Globus pallidus (tissue), 1 donor: Measurements from ENCODE around the gene MAPKBP1.
"Not testable (repeated sequence)": the region's sequence is repeated elsewhere in the genome, so short reads cannot be mapped to it uniquely, and the experiment has no call there.

Experiments used
- DNase-seq: peaks from one replicate; pipeline ENCODE4 v3.0.0-alpha.2; 2015; ENCODE audit warnings: low spot score

Gene MAPKBP1

DNA sequence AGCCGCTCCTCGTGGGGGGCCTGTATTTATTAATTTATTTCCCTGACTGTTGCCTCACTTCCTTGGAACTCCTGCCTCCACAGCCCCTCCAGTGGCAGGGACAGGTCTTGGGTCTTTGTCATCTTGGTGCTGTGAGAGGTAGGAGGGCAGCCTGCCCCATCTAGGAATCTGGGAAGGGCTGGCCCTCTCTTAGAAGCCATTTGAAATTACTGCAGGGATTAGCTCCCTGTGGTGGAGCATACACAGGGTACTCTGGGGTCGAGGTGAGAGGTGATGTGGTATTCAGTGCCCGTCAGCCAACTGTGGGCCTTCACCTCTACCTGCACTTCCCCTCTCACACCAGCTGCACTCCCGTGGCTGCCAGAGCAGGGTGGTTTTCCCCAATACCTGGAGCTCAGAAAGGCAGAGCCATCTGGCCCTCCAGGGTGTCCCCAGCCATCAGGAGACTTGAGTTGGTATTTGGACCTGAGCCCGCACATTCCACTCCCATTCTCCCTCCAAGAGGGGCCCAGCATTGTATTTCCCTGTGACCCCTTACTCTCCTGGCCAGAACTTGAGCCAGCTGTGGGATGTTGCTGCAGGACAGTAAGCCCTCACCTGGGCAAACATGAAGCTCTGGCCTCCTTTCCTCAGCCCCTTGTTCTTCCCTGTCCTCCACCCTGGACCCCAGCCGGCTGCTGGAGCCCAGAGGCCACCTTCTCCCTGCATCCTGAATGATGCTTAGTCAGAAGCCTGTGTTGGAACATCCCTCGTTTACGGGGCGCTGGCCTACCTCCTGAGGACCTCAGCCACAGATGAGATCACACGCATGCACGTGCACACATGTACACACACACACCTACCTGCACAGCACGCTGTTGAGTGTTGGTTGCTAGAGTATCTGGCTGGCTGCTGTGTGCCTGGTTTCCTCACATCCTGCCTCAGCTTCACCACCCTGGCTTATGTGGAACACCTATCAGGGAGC is 51.6 kb downstream of the MAPKBP1 start:
- no peak for DNase-seq

DNA sequence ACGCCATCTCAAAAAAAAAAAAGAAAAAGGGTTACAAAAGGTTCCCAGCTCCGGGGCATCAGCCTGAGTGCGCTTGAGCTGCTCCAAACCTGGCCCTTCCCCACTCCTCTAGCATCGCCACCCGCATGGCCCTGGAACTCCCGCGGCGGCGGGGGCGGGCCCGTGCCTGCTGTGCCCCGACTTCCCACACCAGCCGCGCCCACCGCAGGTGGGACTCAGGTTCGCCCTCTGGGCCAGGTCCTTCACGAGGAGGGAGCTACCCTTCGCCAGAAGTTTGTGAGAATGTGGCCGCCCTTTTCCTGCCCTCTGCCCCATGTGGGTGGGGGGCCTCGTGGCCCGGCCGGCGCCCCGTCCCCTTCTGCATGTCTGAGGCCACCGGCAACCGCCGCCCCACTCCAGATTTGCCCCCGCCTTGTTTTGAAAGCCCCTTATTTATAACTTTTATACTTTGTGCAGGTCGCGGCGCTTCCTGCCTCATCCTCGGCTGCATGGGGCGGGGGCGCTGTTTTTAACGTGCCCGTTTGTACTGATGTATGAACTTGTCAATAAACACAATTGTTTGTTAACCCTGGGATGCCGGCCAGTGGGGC is 53.1 kb downstream of the MAPKBP1 start:
- no peak for DNase-seq

DNA sequence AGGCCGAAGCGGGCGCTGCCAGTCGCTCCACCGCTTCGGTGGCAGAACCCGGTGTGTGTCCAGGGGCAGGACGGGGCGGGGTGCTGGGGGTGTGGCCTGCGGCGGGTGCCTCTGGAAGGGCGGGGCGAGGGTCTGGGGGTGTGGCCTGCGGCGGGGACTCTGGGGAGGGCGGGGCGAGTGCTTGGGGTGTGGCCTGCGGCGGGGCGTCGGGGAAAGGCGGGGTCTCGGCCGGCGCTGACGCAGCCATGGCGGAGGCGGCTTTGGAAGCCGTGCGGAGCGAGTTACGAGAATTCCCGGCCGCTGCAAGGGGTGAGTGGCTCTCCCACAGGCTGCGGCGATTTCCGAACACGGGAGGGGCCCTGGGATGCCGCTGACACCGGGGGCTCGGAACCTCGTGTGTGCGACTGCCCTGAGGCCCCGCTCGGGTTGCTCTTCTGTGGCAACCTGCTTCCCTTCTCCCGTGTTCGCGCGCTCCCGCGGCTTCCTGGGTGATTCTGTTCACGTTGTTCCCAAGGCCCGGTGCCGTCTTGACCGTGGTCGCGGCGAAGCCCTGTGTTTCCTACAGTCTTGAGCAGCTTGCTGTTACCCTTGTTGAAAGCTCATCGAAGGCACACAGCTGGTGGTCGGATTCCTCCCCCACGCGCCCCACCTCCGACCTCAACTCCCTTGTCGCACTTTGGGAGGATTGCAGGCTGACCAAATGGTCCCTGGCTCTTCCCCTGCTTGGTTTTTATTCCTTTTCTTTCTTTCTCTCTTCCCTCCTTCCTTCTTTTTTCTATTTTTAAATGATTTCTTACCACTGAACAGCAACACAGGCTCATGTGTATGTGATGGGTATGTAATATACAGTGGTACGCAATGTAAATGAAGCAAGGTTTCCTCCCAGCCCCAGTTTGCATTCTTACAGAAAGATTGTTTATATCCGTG is 53.9 kb downstream of the MAPKBP1 start, which contains the start of gene JMJD7:
Gene JMJD7 (plus strand): TSS at position 213 of the 927 bp plus-strand sequence. CDS start 33 bp downstream, at position 246.
- peak; percentile 89 for DNase-seq

DNA sequence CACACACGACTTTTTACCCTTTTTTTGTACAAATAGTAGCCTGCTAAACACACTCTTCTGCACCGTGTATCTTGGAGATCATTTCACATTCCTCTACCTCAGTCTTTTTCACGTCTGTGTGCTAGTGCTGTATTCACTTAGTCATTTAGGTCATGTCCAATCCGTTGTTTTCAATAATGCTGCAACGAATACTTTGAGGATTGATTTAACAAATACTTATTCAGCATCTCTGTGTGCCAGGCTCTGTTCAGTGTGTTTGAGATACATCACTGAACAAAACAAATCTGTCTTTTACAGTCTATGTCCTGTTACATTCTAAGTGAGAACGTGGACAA is 54.5 kb downstream of the MAPKBP1 start:
- no peak for DNase-seq

DNA sequence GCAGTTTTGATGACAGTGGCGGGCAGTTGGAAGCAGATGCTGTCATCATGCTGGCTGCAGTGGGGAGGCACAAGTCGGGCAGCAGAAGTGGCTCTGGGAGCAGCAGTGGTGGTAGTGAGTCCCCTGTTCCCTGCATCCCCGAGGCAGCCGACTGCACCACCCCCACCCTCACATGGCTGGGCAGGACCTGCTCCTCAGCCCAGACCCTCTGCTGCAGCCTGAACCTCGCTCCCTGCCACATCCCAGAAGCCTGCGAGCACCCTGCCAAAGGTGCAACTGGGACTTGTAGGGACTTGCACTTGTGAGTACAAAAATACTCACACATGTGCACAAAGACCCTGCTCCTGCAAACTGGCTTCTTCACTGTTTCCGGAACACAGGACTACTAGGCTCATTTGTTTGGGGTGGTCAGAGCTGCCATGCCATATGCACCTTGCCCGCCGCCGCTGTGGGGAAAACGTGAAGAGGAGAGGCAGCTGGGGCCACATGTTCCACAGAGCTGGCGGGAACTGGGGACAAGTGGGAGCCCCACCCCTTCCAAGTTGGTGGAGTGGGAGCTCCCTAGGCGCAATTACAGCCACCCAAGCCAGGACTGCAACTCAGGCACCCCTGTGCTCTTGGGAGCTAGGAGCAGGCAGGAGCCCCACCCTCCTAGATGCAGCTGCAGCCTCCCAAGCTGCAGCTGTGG is 55.8 kb downstream of the MAPKBP1 start:
- DNase-seq, result no peak

DNA sequence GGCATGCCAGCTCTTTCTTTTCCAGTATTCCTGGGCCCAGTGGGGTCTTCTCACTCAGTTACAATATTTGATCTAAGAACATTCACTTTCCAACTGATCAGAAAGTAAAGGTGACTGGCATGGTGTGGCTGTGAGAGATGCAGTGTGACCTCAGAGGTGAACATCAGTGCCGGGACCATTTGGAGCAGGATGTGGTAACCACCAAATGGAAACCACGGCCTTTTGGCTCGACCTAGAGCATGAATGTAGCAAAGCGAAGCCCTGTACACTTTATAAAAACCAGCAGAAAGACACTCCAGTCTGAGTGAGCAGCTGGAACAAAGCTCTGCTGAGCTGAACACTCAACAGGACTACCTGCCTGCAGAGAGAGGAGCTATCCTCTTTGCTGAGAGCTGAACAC is 57.0 kb downstream of the MAPKBP1 start:
- DNase-seq, result not testable (repeated sequence)

DNA sequence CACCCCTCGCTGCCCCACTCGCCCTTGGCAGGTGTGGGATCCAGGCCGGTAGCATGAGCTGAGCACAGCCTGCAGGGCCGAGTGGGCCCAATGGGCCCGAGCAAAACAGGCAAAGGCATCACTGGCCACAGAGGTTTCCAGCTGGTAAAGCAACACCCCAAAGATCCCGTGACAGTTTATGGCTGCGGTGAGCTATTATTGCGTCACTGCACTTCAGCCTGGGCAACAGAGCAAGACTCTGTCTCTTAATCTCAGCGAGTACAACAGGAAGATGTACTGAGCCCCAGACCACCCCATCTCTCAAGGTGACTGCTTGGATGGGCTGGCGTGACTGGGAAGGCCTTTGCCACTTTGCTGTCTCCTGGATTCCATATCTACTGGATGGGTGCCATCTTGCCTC is 57.9 kb downstream of the MAPKBP1 start:
- DNase-seq, result no peak

DNA sequence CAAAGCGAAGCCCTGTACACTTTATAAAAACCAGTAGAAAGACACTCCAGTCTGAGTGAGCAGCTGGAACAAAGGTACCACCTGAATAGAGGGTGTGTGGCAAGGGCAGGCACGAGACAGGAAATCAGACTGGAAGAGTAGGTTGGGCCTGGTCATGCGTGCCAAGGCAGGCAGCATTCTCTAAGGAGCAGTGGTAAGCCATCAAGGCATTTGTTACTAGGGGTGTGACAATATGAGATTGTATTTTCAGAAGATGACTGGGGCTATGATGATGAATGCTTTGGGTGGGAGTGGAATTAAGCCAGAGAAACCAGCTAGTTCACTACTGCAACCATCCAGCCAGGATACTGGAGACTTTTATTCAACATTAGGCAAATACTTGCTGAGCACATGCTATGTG is 58.6 kb downstream of the MAPKBP1 start:
- no peak for DNase-seq

DNA sequence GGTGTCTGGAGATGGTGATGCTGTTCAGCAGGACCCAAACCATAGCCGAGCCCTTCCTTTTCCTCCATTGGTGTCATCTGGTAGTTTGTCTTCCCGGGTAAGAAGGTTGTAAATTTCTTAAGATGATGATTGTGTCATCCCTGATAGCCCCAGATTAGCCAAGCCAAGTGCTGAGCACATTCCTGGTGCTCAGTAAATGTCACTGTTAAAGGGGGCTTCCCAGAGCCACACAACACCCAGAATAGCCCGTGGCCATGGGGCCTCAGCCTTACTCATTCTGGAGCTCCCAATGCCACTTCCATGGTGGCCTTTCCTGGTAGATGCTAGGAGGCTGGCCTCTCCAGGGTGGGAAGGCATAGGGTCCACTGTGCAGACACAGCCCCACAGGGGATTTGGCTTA is 59.8 kb downstream of the MAPKBP1 start:
- no peak for DNase-seq

DNA sequence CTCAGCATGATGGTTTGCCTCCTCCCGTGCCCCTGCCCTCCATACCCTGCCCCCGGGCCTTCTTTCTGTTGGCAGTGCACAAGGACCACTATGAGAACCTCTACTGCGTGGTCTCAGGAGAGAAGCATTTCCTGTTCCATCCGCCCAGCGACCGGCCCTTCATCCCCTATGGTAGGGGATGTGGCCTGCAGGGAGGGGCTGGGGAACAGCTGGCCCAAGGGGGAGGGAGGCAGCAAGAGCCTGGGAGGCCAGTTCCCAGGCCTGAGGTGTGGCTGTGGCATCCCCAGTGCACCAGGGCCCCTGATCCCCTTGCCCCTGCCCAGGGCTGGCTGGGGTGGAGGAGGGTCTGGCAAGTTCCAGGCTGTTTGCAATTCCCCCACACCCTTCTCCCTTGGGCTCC is 61.8 kb downstream of the MAPKBP1 start:
- DNase-seq, result no peak

DNA sequence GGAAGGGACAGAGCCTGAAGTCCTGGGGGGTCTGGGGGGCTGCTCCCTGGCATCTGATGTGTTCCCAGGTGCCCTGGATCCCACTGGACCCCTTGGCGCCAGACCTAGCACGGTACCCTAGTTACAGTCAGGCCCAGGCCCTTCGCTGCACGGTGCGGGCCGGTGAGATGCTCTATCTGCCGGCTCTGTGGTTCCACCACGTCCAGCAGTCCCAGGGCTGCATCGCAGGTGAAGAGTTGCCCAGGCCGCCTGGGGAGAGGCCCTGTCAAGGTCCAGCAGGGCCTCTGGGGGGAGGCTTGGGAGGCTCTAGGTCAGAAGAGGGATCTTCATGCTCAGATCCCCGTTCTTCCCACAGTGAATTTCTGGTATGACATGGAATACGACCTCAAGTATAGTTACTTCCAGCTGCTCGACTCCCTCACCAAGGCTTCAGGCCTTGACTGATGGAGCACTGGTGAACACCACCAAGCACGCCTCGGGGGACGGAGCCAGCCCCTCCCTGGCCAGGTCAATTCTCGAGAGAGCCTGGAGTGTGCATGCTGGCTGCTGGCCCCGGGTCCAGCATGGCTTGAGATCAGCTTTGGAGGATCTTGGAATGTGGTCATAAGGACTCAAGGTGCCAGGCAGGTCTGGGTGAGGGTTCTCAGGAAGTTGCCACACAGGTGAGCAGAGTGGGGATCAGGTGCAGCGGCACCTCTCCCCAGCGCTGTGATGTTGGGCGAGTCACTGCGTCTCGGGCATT is 62.6 kb downstream of the MAPKBP1 start:
- DNase-seq, result no peak

DNA sequence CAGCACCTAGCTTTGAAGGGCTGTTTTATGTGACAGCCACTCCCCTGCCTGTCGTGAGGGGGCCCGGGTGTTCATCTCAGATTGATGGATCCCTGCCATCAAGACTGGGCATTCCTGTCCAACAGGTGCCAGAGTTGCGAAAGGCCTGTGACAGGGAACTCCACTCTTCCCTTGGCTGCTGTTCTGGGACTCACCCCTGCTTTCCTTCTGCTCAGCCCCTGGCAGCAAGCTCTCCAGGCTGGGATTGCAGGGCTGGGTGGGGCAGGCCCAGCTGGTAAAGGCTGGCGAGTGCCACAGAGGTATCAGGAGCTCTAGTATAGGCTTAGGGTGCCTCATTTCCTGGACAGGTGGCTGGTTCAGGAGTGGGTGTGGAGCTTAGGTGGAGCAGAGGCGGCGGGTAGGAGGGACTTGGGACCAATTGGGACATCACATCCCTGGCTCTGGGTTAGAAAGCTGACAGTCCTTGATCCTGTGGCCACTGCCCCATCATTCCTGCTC is 64.2 kb downstream of the MAPKBP1 start, which contains the start of gene PLA2G4B:
Gene PLA2G4B (plus strand): TSS at position 448 of the 498 bp plus-strand sequence. CDS start 67 bp downstream, outside the sequence.
- DNase-seq, result no peak

DNA sequence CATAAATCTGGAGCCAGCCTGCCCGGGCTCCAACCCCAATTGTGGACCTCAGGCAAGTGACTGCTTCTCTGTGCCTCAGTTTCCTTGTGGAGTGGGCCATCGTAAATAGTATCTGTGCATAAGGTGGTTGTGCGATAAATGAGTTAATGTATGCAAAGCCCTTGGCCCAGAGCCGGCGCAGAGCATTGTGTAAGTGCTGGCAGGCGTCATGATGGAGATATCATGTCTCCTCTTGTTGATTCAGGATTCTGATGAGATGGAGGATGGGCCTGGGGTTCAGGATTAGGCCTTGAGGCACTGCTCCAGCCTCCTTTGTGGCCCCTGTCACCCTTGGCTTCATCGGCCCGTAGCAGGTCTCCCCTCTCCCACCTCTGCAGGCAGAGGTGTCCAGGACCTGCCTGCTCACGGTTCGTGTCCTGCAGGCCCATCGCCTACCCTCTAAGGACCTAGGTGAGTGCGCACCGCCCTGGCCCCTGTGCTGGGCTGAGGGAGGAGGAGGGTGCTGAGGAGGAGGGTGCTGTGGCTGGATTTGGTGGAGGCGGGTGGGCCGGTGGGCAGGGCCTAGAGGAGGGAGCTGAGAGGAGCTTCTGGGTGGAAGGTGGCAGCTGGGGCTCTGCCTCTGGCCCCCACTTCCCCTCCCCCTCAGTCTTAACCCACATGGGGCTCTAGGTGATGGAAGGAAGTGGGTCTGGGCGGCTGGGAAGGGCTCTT is 65.7 kb downstream of the MAPKBP1 start:
- DNase-seq, result no peak

DNA sequence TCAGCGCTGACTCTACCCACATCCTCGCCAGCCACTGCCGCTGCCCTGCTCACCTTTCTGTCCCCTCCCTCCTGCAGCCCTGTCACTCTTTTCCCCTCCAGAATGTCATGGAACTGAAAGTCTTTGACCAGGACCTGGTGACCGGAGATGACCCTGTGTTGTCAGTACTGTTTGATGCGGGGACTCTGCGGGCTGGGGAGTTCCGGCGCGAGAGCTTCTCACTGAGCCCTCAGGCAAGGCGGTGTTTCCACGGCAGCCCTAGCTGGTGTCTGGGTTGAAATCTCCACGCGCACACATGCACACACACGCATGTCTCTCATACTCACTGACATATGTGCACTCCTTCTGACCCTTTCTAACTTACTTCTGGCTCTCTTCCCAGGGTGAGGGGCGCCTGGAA is 66.4 kb downstream of the MAPKBP1 start:
- no peak for DNase-seq

DNA sequence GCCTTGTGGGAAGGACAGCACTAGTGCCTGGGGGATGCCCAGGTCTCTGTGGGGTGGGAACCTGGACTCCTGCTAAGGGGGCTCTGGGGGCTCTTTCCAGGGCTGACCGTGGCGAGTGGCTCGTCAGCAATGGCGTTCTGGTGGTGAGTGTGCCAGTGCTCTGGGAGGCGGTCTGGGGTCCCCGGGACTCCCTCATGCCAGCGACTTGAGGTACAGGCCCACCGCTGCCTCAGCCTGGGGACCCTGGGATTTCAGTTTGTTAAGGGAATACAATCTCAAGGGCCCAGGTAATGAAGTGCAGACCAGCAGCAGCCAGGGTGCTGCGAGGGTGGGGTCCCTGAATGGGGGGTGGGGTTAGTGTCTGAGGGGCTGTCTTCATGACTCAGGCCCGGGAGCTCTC is 66.8 kb downstream of the MAPKBP1 start:
- DNase-seq, result no peak

DNA sequence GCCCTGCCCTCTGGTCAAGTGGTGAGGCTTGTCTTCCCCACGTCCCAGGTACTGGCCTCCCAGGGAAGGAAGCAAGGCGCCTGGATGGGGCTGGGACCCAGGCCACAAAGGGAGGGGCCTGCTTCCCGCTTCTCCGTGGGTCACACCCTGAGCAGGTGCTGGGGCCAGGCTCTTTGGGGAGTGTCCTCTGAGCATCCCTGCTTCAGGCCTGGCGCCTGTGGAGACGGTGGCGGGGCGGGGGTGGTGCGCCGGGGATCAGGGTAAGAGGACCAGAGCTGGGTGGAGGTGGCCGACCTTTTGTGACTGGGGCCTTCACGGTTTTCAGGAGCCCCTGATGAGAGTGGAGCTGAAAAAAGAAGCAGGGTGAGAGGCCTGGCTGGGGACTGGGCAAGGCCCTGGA is 67.9 kb downstream of the MAPKBP1 start:
- DNase-seq, result no peak

DNA sequence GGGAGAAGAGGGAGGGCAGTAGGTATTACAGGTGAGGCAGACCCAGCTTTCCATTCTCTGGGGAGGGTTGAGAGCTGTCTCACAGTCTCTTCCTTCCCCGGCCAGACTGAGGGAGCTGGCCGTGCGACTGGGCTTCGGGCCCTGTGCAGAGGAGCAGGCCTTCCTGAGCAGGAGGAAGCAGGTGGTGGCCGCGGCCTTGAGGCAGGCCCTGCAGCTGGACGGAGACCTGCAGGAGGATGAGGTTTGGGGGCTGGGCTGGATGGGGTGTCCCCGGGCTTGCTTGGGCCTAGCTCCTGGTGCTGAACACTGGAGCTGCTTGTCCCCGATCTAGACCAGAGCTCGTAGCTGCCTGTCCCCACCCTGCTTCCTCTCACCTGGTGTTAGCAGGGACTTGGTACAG is 69.3 kb downstream of the MAPKBP1 start:
- DNase-seq, result no peak

DNA sequence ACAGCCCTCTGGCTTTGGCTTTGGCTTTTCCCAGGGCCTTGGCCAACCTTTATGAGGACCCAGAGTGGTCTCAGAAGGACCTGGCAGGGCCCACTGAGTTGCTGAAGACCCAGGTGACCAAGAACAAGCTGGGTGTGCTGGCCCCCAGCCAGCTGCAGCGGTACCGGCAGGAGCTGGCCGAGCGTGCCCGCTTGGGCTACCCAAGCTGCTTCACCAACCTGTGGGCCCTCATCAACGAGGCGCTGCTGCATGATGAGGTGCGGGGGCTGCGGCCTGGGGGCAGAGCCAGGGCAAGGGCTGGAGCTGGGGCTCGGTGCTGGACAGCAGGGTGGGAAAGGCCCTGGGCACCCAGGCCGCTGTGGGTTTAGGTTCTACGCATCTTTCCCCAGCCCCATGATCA is 70.5 kb downstream of the MAPKBP1 start:
- DNase-seq, result no peak

DNA sequence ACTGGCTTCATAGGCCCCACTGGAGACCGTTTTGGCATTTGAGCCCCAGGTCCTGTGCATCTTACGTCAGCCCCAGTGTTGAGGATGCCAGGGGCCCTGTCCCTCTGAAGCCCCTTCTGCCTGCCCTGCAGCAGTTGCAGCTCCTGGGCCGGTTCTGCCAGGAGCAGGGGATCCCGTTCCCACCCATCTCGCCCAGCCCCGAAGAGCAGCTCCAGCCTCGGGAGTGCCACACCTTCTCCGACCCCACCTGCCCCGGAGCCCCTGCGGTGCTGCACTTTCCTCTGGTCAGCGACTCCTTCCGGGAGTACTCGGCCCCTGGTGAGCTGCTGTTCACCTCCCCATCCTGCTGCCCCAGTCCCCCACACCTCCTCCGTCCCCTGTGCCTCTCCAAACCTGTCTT is 72.9 kb downstream of the MAPKBP1 start:
- DNase-seq, result no peak

DNA sequence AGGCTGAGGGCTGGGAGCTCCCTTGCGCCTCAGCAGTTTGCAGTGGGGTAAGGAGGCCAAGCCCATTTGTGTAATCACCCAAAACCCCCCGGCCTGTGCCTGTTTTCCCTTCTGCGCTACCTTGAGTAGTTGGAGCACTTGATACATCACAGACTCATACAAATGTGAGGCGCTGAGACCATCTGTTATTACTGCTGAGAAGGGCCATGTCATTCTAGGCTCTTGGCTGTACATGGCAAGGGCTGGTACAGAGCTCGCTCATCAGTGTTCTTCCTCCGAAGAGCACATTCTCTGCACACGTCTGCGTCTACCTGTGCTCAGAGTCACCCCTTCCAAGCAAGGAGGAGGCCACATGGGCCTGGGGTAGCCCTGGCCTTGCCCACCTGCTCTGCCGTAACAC is 73.7 kb downstream of the MAPKBP1 start:
- DNase-seq, result no peak
